HG03354 (cell line): Measurements from ENCODE around the gene INSIG1.

Experiments
- ATAC-seq: cut with Tn5 transposase; IDR thresholded peaks from one replicate; pipeline ENCODE4 v1.9.1; 2021; ENCODE audit warnings: mild to moderate bottlenecking; ENCODE audit not compliant: unreplicated experiment, poor library complexity, severe bottlenecking

INSIG1 gene

GRCh38 chr7:155298288-155298833 is 683 bp downstream of the INSIG1 start:
- ATAC-seq: peak; percentile 4

- peak; percentile 71 for ATAC-seq
These were observed 1.3 kb downstream of the INSIG1 start for GRCh38 chr7:155298834-155299534.

GRCh38 chr7:155299535-155300202 is 2.0 kb downstream of the INSIG1 start:
- no peak for ATAC-seq

GRCh38 chr7:155300641-155301452 is 3.2 kb downstream of the INSIG1 start:
- ATAC-seq: no peak

GRCh38 chr7:155303039-155303593 is 5.4 kb downstream of the INSIG1 start:
- no peak for ATAC-seq

GRCh38 chr7:155303897-155304296 is 6.2 kb downstream of the INSIG1 start:
- ATAC-seq: no peak

GRCh38 chr7:155305231-155305904 is 7.7 kb downstream of the INSIG1 start:
- ATAC-seq: no peak

GRCh38 chr7:155306673-155307470 is 9.2 kb downstream of the INSIG1 start:
- ATAC-seq: no peak

- no peak for ATAC-seq
These were observed 10.8 kb downstream of the INSIG1 start for GRCh38 chr7:155308330-155309020.

GRCh38 chr7:155309021-155309338 is 11.3 kb downstream of the INSIG1 start:
- no peak for ATAC-seq

- no peak for ATAC-seq
These were observed 12.9 kb downstream of the INSIG1 start for GRCh38 chr7:155310425-155311114.

GRCh38 chr7:155311826-155312537 is 14.3 kb downstream of the INSIG1 start:
- no peak for ATAC-seq

- ATAC-seq: no peak
These were observed 15.0 kb downstream of the INSIG1 start for GRCh38 chr7:155312633-155313032.

GRCh38 chr7:155313096-155313495 is 15.4 kb downstream of the INSIG1 start:
- ATAC-seq: no peak

GRCh38 chr7:155315977-155316376 is 18.3 kb downstream of the INSIG1 start:
- ATAC-seq: no peak

GRCh38 chr7:155316427-155317113 is 18.9 kb downstream of the INSIG1 start:
- ATAC-seq: no peak

- ATAC-seq: no peak
These were observed 19.4 kb downstream of the INSIG1 start for GRCh38 chr7:155317114-155317434.
